Dedifferentiated amniotic fluid mesenchymal stem cell (primary cell): ENCODE measurements around the gene NUBP2.

ENCODE experiments used
- DNase-seq: peaks from one replicate; pipeline ENCODE4 v3.0.0-alpha.2; 2016; ENCODE audit errors: extremely low spot score

Gene NUBP2

GRCh38 chr16:1782408-1783264 lies at the start of gene NUBP2, which contains the start of gene SPSB3:
NUBP2 (plus strand) TSS chr16:1782960; CDS start chr16:1783021, 61 bp downstream.
SPSB3 (minus strand) TSS chr16:1782571; CDS start chr16:1781483, 1,088 bp downstream.
- peak; percentile 100 for DNase-seq

- no peak for DNase-seq
Measured at GRCh38 chr16:1734123-1734522, 48.6 kb upstream of the NUBP2 start.

- DNase-seq = no peak
Measured at GRCh38 chr16:1734816-1735215, 47.9 kb upstream of the NUBP2 start.

GRCh38 chr16:1740234-1740633 lies 42.5 kb upstream of the NUBP2 start:
- DNase-seq = no peak

GRCh38 chr16:1740781-1741490 lies 41.8 kb upstream of the NUBP2 start:
- no peak for DNase-seq

GRCh38 chr16:1741553-1742165 lies 41.1 kb upstream of the NUBP2 start:
- no peak for DNase-seq

GRCh38 chr16:1743376-1744337 lies 39.1 kb upstream of the NUBP2 start:
- DNase-seq = no peak

GRCh38 chr16:1744338-1744840 lies 38.4 kb upstream of the NUBP2 start:
- DNase-seq = no peak

- peak; percentile 88 for DNase-seq
Measured at GRCh38 chr16:1745181-1745899, 37.4 kb upstream of the NUBP2 start.

- peak; percentile 88 for DNase-seq
Measured at GRCh38 chr16:1745900-1746692, 36.7 kb upstream of the NUBP2 start.

GRCh38 chr16:1746693-1747195 lies 36.0 kb upstream of the NUBP2 start:
- no peak for DNase-seq

GRCh38 chr16:1747934-1748333 lies 34.8 kb upstream of the NUBP2 start:
- DNase-seq = no peak

- no peak for DNase-seq
Measured at GRCh38 chr16:1749152-1750117, 33.3 kb upstream of the NUBP2 start.

GRCh38 chr16:1751946-1752345 lies 30.8 kb upstream of the NUBP2 start:
- DNase-seq = no peak

- DNase-seq = no peak
Measured at GRCh38 chr16:1752853-1753252, 29.9 kb upstream of the NUBP2 start.

- no peak for DNase-seq
Measured at GRCh38 chr16:1754204-1754603, 28.6 kb upstream of the NUBP2 start.

- DNase-seq = no peak
Measured at GRCh38 chr16:1757714-1758461, 24.9 kb upstream of the NUBP2 start.
